ENCODE results near the gene KDM7A.
"Not testable (repeated sequence)": the region's sequence is repeated elsewhere in the genome, so short reads cannot be mapped to it uniquely, and the experiment has no call there.

Gene KDM7A

GRCh38 chr7:140176811-140177702, at the start of gene KDM7A:
Gene KDM7A (minus strand): TSS chr7:140176983. CDS start chr7:140176937, 46 bp downstream.
- peak; percentile 77 for DNase-seq (ENCODE audit: low read depth)

GRCh38 chr7:140225562-140226249, 48.9 kb upstream of the KDM7A start:
- DNase-seq (ENCODE audit: low read depth), result no peak

GRCh38 chr7:140223515-140224221, 46.9 kb upstream of the KDM7A start:
- no peak for DNase-seq (ENCODE audit: low read depth)

GRCh38 chr7:140222814-140223213, 46.0 kb upstream of the KDM7A start:
- no peak for DNase-seq (ENCODE audit: low read depth)

GRCh38 chr7:140219672-140220524, 43.1 kb upstream of the KDM7A start:
- no peak for DNase-seq (ENCODE audit: low read depth)

- DNase-seq (ENCODE audit: low read depth), result no peak
Observed at GRCh38 chr7:140218656-140219055, 41.9 kb upstream of the KDM7A start.

- no peak for DNase-seq (ENCODE audit: low read depth)
Observed at GRCh38 chr7:140217750-140218501, 41.1 kb upstream of the KDM7A start.

- DNase-seq (ENCODE audit: low read depth), result no peak
Observed at GRCh38 chr7:140215281-140215680, 38.5 kb upstream of the KDM7A start.

- DNase-seq (ENCODE audit: low read depth), result no peak
Observed at GRCh38 chr7:140214075-140214684, 37.4 kb upstream of the KDM7A start.

- no peak for DNase-seq (ENCODE audit: low read depth)
Observed at GRCh38 chr7:140213684-140214074, 36.9 kb upstream of the KDM7A start.

GRCh38 chr7:140212100-140212881, 35.5 kb upstream of the KDM7A start:
- DNase-seq (ENCODE audit: low read depth), result no peak

- DNase-seq (ENCODE audit: low read depth), result no peak
Observed at GRCh38 chr7:140211698-140212097, 34.9 kb upstream of the KDM7A start.

- peak; percentile 24 for DNase-seq (ENCODE audit: low read depth)
Observed at GRCh38 chr7:140209866-140210609, 33.3 kb upstream of the KDM7A start.

GRCh38 chr7:140206616-140207389, 30.0 kb upstream of the KDM7A start:
- no peak for DNase-seq (ENCODE audit: low read depth)

- DNase-seq (ENCODE audit: low read depth), result no peak
Observed at GRCh38 chr7:140205600-140205999, 28.8 kb upstream of the KDM7A start.

- no peak for DNase-seq (ENCODE audit: low read depth)
Observed at GRCh38 chr7:140203556-140203955, 26.8 kb upstream of the KDM7A start.

- DNase-seq (ENCODE audit: low read depth), result not testable (repeated sequence)
Observed at GRCh38 chr7:140202942-140203341, 26.2 kb upstream of the KDM7A start.

- DNase-seq (ENCODE audit: low read depth), result no peak
Observed at GRCh38 chr7:140201393-140201792, 24.6 kb upstream of the KDM7A start.
